Astrocyte of the spinal cord (primary cell): ENCODE data around the gene CHRNA10.

Source experiments
- DNase-seq: peaks from one replicate; pipeline ENCODE4 v3.0.0; 2011; ENCODE audit warnings: low read depth, low spot score
- H3K4me3 ChIP-seq: 2 replicates; pipeline ENCODE4 v1.5.1; 2011; ENCODE audit warnings: low read depth, mild to moderate bottlenecking, low read length, moderate library complexity
- in situ Hi-C: cut with HindIII; loops from 2 replicates; pipeline ENCODE4 v1.10.0; 2017; ENCODE audit warnings: low sequenced_read_pairs
- TF ChIP-seq, protein P1 (sequence below): IDR thresholded peaks from 2 replicates; pipeline ENCODE4 v1.5.1; 2012; ENCODE audit warnings: low read depth, mild to moderate bottlenecking, low read length, inconsistent platforms

Gene CHRNA10

DNA sequence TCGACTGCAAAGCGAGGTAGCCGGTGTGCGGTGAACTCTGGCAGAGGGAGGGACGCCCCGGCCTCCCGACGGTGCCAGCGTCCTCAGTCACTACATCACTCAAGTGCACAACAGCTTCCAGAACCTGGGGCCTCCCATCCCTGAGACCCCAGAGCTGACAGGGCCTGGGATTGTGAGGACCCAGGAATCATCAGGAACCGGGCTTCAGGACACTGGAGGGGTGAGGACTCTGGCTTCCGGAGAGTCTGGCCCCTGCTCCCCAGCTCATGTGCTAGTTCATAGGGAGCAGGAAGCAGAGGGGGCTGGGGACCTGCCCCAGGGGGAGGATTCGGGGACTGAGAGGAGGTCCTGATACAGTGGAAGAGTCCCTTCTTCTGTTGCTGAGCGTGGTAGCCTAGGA lies 34.0 kb downstream of the CHRNA10 start:
- TF ChIP-seq, protein P1, sequence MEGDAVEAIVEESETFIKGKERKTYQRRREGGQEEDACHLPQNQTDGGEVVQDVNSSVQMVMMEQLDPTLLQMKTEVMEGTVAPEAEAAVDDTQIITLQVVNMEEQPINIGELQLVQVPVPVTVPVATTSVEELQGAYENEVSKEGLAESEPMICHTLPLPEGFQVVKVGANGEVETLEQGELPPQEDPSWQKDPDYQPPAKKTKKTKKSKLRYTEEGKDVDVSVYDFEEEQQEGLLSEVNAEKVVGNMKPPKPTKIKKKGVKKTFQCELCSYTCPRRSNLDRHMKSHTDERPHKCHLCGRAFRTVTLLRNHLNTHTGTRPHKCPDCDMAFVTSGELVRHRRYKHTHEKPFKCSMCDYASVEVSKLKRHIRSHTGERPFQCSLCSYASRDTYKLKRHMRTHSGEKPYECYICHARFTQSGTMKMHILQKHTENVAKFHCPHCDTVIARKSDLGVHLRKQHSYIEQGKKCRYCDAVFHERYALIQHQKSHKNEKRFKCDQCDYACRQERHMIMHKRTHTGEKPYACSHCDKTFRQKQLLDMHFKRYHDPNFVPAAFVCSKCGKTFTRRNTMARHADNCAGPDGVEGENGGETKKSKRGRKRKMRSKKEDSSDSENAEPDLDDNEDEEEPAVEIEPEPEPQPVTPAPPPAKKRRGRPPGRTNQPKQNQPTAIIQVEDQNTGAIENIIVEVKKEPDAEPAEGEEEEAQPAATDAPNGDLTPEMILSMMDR = no peak
- no peak overlapping the region for H3K4me3 ChIP-seq
- DNase-seq = no peak
- in situ Hi-C loops = no loop called here

DNA sequence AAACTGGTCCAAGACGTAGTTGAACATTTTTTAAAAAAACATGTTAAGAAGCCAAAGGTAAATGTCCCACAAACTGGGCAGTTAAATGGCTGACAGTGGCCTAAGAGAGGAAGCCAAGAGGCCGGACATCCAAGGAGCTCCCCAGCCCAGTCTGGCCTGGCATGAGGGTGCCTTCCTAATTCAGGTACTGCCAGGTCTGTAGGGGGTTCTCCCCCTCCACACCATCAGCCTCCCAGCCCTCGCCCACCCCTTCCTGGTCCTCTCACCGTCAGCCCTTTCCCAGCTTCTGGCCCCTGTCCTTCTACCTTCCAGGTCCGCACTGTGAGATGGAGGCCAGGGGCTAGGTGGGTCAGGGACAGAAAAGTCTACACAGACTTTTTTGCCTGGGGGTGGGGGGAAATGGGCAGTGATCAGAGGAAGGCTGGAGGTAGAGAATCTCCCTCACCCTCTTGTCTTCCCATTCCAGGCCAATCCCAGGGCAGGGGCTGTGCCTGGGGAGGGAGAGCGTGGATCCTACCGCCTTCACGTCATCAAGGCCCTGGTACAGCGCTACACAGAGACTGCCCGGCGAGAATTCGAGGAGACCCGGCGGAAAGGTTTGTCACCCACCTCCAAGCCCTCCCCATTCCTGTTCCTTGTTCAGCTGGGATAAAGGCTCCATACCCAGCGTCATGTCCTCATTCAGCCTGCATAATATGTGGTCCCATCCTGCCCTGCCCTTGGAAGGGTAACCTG lies 35.4 kb downstream of the CHRNA10 start:
- in situ Hi-C loops = no loop called here
- TF ChIP-seq, protein P1 = no peak

DNA sequence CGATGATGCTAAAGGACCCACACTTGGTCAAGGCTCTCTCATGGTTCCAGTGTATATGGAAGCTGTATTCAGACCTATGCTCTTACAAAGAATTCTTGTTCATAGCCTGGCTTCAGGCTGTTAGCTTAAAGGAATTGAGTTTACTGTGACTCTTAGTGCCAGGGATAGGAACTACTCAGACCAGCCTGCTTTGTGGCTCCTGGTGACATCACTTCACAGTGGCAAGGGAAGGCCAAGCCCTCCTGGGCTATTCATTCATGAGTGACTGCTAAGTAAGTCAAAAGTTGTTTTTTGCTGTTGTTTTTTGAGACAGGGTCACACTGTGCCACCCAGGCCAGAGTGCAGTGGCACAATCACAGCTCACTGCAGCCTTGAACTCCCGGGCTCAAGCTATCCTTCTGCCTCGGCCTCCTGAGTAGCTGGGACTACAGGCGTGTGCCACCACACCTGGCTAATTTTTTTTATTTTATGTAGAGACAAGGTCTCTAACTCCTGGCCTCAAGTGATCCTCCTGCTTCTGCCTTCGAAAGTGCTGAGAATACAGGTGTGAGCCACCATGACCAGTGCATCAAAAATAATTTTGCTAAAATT lies 39.0 kb downstream of the CHRNA10 start:
- in situ Hi-C loops = no loop called here
- TF ChIP-seq, protein P1 = no peak
- no peak for DNase-seq
- H3K4me3 ChIP-seq = no peak overlapping the region

More for the DNA sequence above, 35.4 kb downstream of the CHRNA10 start:
- H3K4me3 ChIP-seq = no peak overlapping the region
- DNase-seq = no peak

DNA sequence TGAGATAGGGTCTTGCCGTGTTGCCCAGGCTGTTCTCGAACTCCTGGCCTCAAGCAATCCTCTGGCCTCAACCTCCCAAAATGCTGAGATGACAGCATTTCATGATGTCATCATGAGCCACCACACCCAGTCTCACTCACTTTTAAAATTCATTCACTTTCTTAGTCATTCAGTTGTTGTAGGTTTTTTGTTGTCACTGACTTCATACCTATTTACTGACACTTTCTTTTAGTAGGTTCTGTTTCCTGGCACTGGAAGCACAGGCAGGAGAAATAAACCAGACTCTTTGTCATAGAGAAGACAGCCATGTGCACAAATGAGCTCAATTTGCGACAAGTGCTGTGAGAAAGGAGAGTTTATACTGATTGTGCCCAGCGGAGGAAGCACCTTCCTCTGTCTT lies 39.9 kb downstream of the CHRNA10 start:
- DNase-seq = no peak
- in situ Hi-C loops = no loop called here

DNA sequence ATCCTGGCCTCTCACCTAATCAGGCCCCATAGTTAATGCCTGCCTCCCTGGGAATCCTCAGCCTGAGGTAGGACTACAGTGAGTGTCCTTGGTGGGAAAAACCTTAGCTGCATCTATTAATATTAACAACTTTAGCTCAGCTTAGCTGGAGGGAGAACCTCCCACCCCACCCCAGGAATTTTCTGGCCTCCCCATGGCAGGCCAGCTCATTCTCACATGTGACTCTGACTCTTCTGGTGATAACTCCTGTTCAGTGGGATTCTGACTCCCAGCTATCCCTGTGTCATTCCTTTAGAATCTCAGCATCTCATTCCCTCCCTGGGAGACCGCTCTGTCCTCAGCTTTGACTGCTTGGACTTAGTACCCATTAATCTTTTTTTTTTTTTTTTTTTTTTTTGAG lies 43.9 kb downstream of the CHRNA10 start:
- DNase-seq = peak; percentile 16
- no peak overlapping the region for H3K4me3 ChIP-seq
- TF ChIP-seq, protein P1 = no peak
- in situ Hi-C loops = no loop called here

More for the DNA sequence above, 39.9 kb downstream of the CHRNA10 start:
- no peak overlapping the region for H3K4me3 ChIP-seq
- TF ChIP-seq, protein P1 = no peak

DNA sequence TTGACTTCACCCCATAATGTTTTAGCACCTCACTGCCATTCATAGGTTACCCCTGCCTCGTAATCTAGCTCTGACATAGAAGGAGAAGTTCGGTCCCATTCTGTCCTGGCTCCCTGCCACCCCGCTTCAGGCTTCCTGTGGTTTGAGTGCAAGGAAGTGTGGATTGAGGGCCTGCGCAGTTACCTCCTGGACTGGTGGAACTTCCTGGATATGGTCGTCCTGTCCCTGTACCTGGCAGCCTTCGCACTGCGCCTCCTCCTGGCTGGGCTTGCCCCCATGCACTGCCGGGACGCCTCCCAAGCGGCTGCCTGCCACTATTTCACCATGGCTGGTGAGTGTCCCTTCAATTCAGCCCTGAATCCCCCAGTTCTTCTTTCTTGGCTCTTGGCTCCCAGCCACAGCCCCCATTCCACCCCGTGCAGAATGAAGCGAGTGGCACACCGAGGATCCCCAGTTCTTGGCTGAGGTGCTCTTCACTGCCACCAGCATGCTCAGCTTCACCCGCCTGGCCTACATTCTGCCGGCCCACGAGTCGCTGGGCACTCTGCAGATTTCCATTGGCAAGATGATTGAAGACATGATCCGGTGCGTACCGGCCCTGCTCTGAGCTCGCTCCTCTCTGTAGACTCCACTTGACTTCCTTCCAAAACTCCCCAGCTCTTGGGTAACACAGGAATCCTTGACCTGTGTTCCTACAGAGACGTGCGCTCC lies 44.8 kb downstream of the CHRNA10 start:
- in situ Hi-C loops = no loop called here
- no peak for DNase-seq
- TF ChIP-seq, protein P1 = no peak
- H3K4me3 ChIP-seq = no peak overlapping the region
